Thyroid gland (tissue), 4 donors: Measurements from ENCODE around the gene TMEM259.

Source experiments
- POLR2A ChIP-seq, 2 donors: fragments of 450-650 bp; IDR thresholded peaks; one replicate each; pipeline ENCODE4 v1.6.1; 2017; ENCODE audit warnings: antibody characterized with exemption in 2 of 2, mild to moderate bottlenecking in 2 of 2, moderate library complexity in 1 of 2
- TF ChIP-seq, protein P1 (sequence below), 6 experiments: fragments of 200-600 bp in 3 of 6; fragments of 450-650 bp in 3 of 6; sonication (generic) in 3 of 6; IDR thresholded peaks; one replicate each; pipeline ENCODE4 v1.5.1; 2016 to 2019; ENCODE audit warnings: antibody characterized with exemption in 6 of 6, mild to moderate bottlenecking in 2 of 6, inconsistent platforms in 1 of 6, moderate library complexity in 1 of 6

DNA sequence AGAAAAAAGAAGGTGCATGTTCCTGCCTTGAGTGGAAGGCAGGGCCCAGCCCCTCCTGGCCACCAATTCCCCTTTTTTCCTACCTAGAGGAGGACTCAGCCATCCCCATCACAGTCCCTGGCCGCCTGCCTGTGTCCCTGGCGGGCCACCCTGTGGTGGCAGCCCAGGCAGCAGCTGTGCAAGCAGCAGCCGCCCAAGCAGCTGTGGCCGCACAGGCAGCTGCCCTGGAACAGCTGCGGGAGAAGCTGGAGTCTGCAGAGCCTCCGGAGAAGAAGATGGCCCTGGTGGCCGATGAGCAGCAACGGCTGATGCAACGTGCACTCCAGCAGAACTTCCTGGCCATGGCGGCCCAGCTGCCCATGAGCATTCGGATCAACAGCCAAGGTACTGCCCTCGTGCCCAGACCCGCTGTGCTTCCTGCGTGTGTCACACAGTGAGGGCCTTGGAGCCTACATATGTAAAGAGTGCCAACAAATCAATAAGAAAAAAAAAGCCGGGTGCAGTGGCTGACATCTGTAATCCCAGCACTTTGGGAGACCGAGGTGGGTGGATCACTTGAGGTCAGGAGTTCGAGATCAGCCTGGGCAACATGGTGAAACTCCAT, 54.3 kb downstream of the TMEM259 start:
- TF ChIP-seq, protein P1, sequence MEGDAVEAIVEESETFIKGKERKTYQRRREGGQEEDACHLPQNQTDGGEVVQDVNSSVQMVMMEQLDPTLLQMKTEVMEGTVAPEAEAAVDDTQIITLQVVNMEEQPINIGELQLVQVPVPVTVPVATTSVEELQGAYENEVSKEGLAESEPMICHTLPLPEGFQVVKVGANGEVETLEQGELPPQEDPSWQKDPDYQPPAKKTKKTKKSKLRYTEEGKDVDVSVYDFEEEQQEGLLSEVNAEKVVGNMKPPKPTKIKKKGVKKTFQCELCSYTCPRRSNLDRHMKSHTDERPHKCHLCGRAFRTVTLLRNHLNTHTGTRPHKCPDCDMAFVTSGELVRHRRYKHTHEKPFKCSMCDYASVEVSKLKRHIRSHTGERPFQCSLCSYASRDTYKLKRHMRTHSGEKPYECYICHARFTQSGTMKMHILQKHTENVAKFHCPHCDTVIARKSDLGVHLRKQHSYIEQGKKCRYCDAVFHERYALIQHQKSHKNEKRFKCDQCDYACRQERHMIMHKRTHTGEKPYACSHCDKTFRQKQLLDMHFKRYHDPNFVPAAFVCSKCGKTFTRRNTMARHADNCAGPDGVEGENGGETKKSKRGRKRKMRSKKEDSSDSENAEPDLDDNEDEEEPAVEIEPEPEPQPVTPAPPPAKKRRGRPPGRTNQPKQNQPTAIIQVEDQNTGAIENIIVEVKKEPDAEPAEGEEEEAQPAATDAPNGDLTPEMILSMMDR (IDR thresholded peaks at IDR 0.05): no peak
- no peak for TF ChIP-seq POLR2A (IDR thresholded peaks at IDR 0.05)
